Osteocyte (in vitro differentiated cells): ENCODE data around the gene PPM1H. TPM values are rescaled to one million over a fixed set of nuclear protein-coding genes. Genes with fewer than 3 reads are reported as not detected.

Experiments used
- DNase-seq: peaks from one replicate; pipeline ENCODE4 v3.0.0; 2021; ENCODE audit warnings: mixed read lengths; ENCODE audit not compliant: unreplicated experiment; ENCODE audit errors: extremely low spot score
- H3K27ac Mint-ChIP-seq: one replicate; pipeline ENCODE4 v1.8.0; 2021; ENCODE audit warnings: mild to moderate bottlenecking, mixed read lengths; ENCODE audit not compliant: unreplicated experiment
- H3K27me3 Mint-ChIP-seq: one replicate; pipeline ENCODE4 v1.8.0; 2021; ENCODE audit warnings: mixed read lengths; ENCODE audit not compliant: unreplicated experiment
- H3K36me3 Mint-ChIP-seq: one replicate; pipeline ENCODE4 v1.8.0; 2021; ENCODE audit warnings: mixed read lengths; ENCODE audit not compliant: unreplicated experiment
- H3K4me1 Mint-ChIP-seq: one replicate; pipeline ENCODE4 v1.8.0; 2021; ENCODE audit warnings: mixed read lengths; ENCODE audit not compliant: unreplicated experiment
- H3K4me3 Mint-ChIP-seq: one replicate; pipeline ENCODE4 v1.8.0; 2021; ENCODE audit warnings: mild to moderate bottlenecking, moderate library complexity, mixed read lengths; ENCODE audit not compliant: unreplicated experiment
- H3K9me3 Mint-ChIP-seq: one replicate; pipeline ENCODE4 v1.8.0; 2021; ENCODE audit warnings: mixed read lengths; ENCODE audit not compliant: unreplicated experiment
- CTCF ChIP-seq: fragments of 200-600 bp; sonication (generic); IDR thresholded peaks from 2 replicates; pipeline ENCODE4 v1.5.0; 2021; ENCODE audit warnings: antibody characterized with exemption, mild to moderate bottlenecking, moderate library complexity
- total RNA-seq: library from RNA; stranded (reverse); gene quantifications from 2 replicates; pipeline ENCODE4 v1.2.1, GENCODE V29; 2021

PPM1H gene
- total RNA-seq, 1 donor from 2014 or later: 60.8 TPM

GRCh38 chr12:62793256-62794217 is 141.4 kb downstream of the PPM1H start:
- H3K4me1 Mint-ChIP-seq: peaks cover 25% of the 10 kb centered on the region
- H3K27me3 Mint-ChIP-seq: no peaks in the 10 kb centered on the region
- TF ChIP-seq CTCF: peak; percentile 96
- no peak overlapping the region for H3K4me3 Mint-ChIP-seq
- H3K36me3 Mint-ChIP-seq: peaks cover 33% of the 10 kb centered on the region
- H3K27ac Mint-ChIP-seq: peak overlapping the region; percentile 29
- H3K9me3 Mint-ChIP-seq: no peaks in the 10 kb centered on the region
- DNase-seq: peak; percentile 93

- Mint-ChIP-seq H3K9me3 (no peaks in the 10 kb centered on the region), H3K4me3 (no peak overlapping the region), H3K4me1 (peaks cover 28% of the 10 kb centered on the region), H3K27me3 (no peaks in the 10 kb centered on the region), H3K27ac (no peak overlapping the region), H3K36me3 (peaks cover 26% of the 10 kb centered on the region)
- no peak for TF ChIP-seq CTCF
- no peak for DNase-seq
These were observed 142.6 kb downstream of the PPM1H start for GRCh38 chr12:62792236-62792870.

- Mint-ChIP-seq H3K27me3 (no peaks in the 10 kb centered on the region), H3K4me3 (no peak overlapping the region), H3K27ac (no peak overlapping the region), H3K36me3 (peaks cover 29% of the 10 kb centered on the region), H3K9me3 (no peaks in the 10 kb centered on the region), H3K4me1 (peaks cover 48% of the 10 kb centered on the region)
- no peak for TF ChIP-seq CTCF
- DNase-seq: no peak
These were observed 145.1 kb downstream of the PPM1H start for GRCh38 chr12:62789851-62790250.

GRCh38 chr12:62787611-62788010 is 147.3 kb downstream of the PPM1H start:
- Mint-ChIP-seq H3K9me3 (no peaks in the 10 kb centered on the region), H3K27ac (peak overlapping the region; percentile 39), H3K4me3 (no peak overlapping the region), H3K36me3 (peaks cover 32% of the 10 kb centered on the region), H3K4me1 (peaks cover 32% of the 10 kb centered on the region), H3K27me3 (no peaks in the 10 kb centered on the region)
- no peak for TF ChIP-seq CTCF
- no peak for DNase-seq

GRCh38 chr12:62787023-62787422 is 147.9 kb downstream of the PPM1H start:
- Mint-ChIP-seq H3K36me3 (peaks cover 32% of the 10 kb centered on the region), H3K27me3 (no peaks in the 10 kb centered on the region), H3K9me3 (no peaks in the 10 kb centered on the region), H3K4me3 (no peak overlapping the region), H3K27ac (peak overlapping the region; percentile 85), H3K4me1 (peaks cover 27% of the 10 kb centered on the region)
- TF ChIP-seq CTCF: no peak
- DNase-seq: no peak
